Measurements from ENCODE around the gene ASPA. TPM values are rescaled to one million over a fixed set of nuclear protein-coding genes. Genes with fewer than 3 reads are reported as not detected.
"Not testable (repeated sequence)": the region's sequence is repeated elsewhere in the genome, so short reads cannot be mapped to it uniquely, and the experiment has no call there.

The ASPA gene
- total RNA-seq = 1 to 10 TPM; 1.7 to 2.9 (median 2.5) TPM

GRCh38 chr17:3475812-3476610 lies at the start of gene ASPA:
Gene ASPA (plus strand): TSS chr17:3475997. CDS start chr17:3476160, 163 bp downstream.
- Histone ChIP-seq H3K4me1 (no peaks in the 10 kb centered on the region), H3K27me3 (no peaks in the 10 kb centered on the region), H3K27ac (replicated peaks in 1 of 4) (peak within 1 kb of the TSS; percentile 16 to 52 (median 42)), H3K4me3 (peak within 1 kb of the TSS; percentile 39 to 45 (median 41)), H3K9me3 (no peaks in the 10 kb centered on the region), H3K36me3 (no peaks in the 10 kb centered on the region)
- 70% methylated on average over 7 of the region's 7 CpGs for WGBS
- TF ChIP-seq EP300 (IDR thresholded peaks at IDR 0.05) (no peak), CTCF (IDR thresholded peaks at IDR 0.05) (no peak), POLR2A (IDR thresholded peaks at IDR 0.05; ENCODE audit: low read depth) (no peak), POLR2AphosphoS5 (IDR thresholded peaks at IDR 0.05) (no peak)
- DNase-seq (ENCODE audit: extremely low spot score) = no peak
- intact Hi-C loops (cut with DNase I) = no loop called here

- H3K4me3 ChIP-seq; H3K27ac ChIP-seq (replicated peaks in 1 of 4); H3K36me3 ChIP-seq; DNase-seq (ENCODE audit: extremely low spot score); H3K27me3 ChIP-seq; H3K4me1 ChIP-seq; intact Hi-C loops (cut with DNase I): not testable (repeated sequence)
- WGBS = 31% methylated on average over 7 of the region's 7 CpGs
- peaks cover 0 to 12% (median 4%) of the 10 kb centered on the region in 4 donors for H3K9me3 ChIP-seq
Observed at GRCh38 chr17:3433215-3433614, 42.6 kb upstream of the ASPA start.

DNA sequence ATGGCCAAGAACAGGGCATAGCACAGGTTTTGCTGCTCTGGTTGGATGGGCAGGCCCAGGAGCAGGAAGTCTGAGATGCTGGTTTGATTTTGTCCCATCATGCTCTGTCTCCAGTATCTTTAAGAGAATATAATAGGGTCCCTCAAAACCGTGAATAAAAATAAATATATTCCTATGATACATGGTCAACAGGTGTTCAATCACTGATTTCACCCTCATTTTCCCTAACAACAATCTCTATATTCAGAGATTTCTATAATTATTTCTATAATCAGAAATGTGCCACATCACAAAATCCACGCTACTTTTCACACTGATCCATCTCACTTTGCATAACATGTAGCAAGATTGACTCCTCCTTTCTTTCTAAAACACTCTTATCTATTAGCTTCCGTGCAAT lies 42.1 kb upstream of the ASPA start, which contains the start of gene OR1E2:
TSS of gene OR1E2 (minus strand) at position 101 of the 400 bp plus-strand sequence. CDS start at position 101, 0 bp downstream.
- no peaks in the 10 kb centered on the region for H3K4me1 ChIP-seq
- H3K27me3 ChIP-seq = no peaks in the 10 kb centered on the region
- peaks cover 0 to 12% (median 4%) of the 10 kb centered on the region in 4 donors for H3K9me3 ChIP-seq
- WGBS = 82% methylated on average over 3 of the region's 3 CpGs
- DNase-seq (ENCODE audit: extremely low spot score) = no peak
- TF ChIP-seq CTCF (IDR thresholded peaks at IDR 0.05) (no peak), POLR2AphosphoS5 (IDR thresholded peaks at IDR 0.05) (no peak), POLR2A (IDR thresholded peaks at IDR 0.05; ENCODE audit: low read depth) (no peak), EP300 (IDR thresholded peaks at IDR 0.05) (no peak)
- H3K4me3 ChIP-seq = no peak within 1 kb of the TSS
- H3K36me3 ChIP-seq = no peaks in the 10 kb centered on the region
- intact Hi-C loops (cut with DNase I) = no loop called here
- H3K27ac ChIP-seq (replicated peaks in 1 of 4) = no peak within 1 kb of the TSS

DNA sequence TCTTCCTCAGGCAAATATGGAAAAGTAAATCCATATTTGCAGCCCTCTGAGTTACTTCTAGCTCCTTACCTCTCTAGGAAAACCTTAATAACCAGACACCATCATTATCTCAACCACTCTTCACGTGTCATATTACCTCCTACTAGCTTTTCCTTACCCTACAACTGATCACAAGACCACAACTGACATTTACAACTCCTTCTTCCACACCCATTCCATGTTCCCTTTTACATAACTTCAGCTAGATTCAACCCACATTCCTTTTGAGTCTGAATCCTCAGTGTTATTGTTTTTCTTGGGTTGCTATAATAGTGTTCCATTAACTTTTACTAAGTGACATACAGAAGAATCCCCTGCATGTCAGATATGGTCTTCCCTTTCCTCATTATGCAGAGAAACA lies 37.4 kb upstream of the ASPA start:
- DNase-seq (ENCODE audit: extremely low spot score) = no peak
- no peak overlapping the region for H3K27ac ChIP-seq (replicated peaks in 1 of 4)
- no peaks in the 10 kb centered on the region for H3K27me3 ChIP-seq
- no peaks in the 10 kb centered on the region for H3K36me3 ChIP-seq
- WGBS = 69% methylated on average over 1 of the region's 1 CpG
- no peaks in the 10 kb centered on the region for H3K4me1 ChIP-seq
- H3K4me3 ChIP-seq = no peak overlapping the region
- TF ChIP-seq CTCF (IDR thresholded peaks at IDR 0.05) (no peak), POLR2A (IDR thresholded peaks at IDR 0.05; ENCODE audit: low read depth) (no peak), POLR2AphosphoS5 (IDR thresholded peaks at IDR 0.05) (no peak), EP300 (IDR thresholded peaks at IDR 0.05) (no peak)
- intact Hi-C loops (cut with DNase I) = no loop called here
- H3K9me3 ChIP-seq = no peaks in the 10 kb centered on the region

GRCh38 chr17:3440451-3440850 lies 35.3 kb upstream of the ASPA start:
- DNase-seq (ENCODE audit: extremely low spot score) = no peak
- no peak overlapping the region for H3K27ac ChIP-seq (replicated peaks in 1 of 4)
- WGBS = 49% methylated on average over 2 of the region's 2 CpGs

More at GRCh38 chr17:3440451-3440850, 35.3 kb upstream of the ASPA start:
- intact Hi-C loops (cut with DNase I) = no loop called here
- Histone ChIP-seq H3K36me3 (no peaks in the 10 kb centered on the region), H3K4me3 (no peak overlapping the region), H3K27me3 (peaks cover 0 to under 1% (median 0%) of the 10 kb centered on the region in 4 donors), H3K4me1 (no peaks in the 10 kb centered on the region), H3K9me3 (no peaks in the 10 kb centered on the region)
- TF ChIP-seq CTCF (IDR thresholded peaks at IDR 0.05) = no peak
- TF ChIP-seq EP300 (IDR thresholded peaks at IDR 0.05) = no peak
- TF ChIP-seq POLR2A (IDR thresholded peaks at IDR 0.05; ENCODE audit: low read depth) = no peak
- no peak for TF ChIP-seq POLR2AphosphoS5 (IDR thresholded peaks at IDR 0.05)
